HG03097 (cell line): ENCODE results near the gene POLR3C.
"Not testable (repeated sequence)": the region's sequence is repeated elsewhere in the genome, so short reads cannot be mapped to it uniquely, and the experiment has no call there.

ENCODE experiments used
- ATAC-seq: cut with Tn5 transposase; IDR thresholded peaks from one replicate; pipeline ENCODE4 v1.9.1; 2021; ENCODE audit not compliant: unreplicated experiment, low FRiP score

The POLR3C gene

GRCh38 chr1:145812977-145813810, 10.8 kb upstream of the POLR3C start:
- not testable (repeated sequence) for ATAC-seq

DNA sequence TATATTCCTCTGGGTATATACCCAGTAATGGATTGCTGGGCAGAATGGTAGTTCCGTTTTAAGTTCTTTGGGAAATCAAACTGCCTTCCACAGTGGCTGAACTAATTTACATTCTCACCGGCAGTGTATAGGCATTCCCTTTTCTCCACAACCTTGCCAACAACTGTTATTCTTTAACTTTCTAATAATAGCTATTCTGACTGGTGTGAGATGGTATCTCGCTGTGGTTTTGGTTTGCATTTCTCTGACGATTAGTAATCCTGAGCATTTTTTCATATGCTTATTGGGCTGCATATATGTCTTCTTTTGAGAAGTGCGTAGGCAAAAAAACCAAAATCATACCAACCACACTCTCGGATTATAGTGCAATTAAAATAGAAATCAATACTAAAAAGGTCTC, 5.9 kb upstream of the POLR3C start:
- not testable (repeated sequence) for ATAC-seq

DNA sequence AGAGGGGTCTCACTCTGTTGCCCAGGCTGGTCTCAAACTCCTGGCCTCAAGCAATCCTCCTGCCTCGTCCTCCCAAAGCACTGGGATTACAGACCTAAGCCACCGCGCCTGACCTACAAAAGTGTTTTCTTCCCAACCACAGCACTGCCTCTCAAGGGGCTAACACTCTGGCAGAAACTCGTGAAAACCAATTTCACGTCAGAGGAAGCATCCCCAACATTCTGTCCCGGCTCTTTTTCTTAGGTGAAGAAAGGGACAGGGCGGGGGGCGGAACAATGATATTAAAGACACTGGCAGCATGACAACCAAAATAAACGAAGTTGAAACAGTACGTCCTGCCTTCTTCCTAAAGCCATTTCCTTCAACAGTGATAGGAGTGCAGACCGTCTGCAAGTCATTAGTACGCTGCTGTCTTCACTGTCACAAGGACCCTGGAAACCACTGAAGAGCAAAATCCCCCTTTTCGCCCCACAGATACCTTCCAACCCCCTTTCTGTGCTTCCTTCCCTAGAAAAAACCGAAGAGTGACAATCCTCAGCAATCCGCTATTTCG, 1.1 kb upstream of the POLR3C start:
- not testable (repeated sequence) for ATAC-seq

DNA sequence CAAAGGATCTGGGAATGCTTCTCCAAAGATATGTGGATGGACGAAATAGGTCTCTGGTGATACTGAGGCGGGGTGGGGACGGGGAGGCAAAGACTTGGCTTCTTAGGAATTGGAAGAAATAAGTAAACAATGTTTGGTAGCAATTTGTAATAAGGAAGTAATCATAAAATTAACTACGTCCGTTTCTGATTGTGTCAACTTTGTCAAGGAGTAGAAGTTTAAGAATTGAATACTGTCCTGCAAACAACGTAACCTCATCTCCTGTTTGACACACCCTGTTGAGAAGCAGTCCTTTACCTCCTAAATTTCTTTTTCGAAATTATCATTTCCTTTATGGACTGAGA, 471 bp downstream of the POLR3C start:
- ATAC-seq, result no peak

GRCh38 chr1:145826030-145826429, 2.0 kb downstream of the POLR3C start:
- ATAC-seq, result no peak

DNA sequence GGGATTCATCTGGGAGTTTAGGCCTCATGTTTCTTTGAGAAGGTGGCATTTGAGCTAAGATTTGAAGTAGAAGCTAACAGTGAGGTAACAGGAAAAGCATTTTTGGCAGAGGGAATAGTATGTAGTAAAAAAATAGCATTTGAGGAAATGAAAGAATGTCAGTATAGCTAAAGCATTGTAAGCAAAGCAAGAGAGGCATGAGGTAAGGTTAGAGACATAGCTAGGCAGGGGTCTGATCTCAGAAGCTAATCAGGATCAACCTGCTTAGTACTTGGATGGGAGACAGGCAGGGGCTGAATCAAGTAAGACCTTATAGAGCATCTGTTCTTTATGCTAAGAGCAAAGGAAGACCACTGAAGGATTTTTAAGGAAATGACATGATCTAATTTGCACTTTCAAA, 4.0 kb downstream of the POLR3C start:
- no peak for ATAC-seq

GRCh38 chr1:145828367-145829026, 4.5 kb downstream of the POLR3C start:
- no peak for ATAC-seq

DNA sequence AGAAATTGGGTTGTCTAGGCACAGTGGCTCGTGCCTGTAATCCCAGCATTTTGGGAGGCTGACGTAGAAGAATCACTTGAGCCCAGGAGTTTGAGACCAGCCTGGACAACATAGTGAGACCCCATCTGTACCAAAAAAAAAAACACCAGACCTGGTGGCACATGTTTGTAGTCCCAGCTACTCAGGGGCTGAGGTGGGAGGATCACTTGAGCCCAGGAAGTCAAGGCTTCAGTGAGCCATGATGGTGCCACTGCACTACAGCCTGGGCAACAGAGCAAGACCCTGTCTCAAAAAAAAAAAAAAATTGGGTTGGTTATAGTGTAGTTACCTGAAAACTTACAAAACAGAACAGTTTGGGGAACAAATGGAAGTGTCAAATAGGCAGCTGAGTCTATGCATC, 6.8 kb downstream of the POLR3C start:
- not testable (repeated sequence) for ATAC-seq

DNA sequence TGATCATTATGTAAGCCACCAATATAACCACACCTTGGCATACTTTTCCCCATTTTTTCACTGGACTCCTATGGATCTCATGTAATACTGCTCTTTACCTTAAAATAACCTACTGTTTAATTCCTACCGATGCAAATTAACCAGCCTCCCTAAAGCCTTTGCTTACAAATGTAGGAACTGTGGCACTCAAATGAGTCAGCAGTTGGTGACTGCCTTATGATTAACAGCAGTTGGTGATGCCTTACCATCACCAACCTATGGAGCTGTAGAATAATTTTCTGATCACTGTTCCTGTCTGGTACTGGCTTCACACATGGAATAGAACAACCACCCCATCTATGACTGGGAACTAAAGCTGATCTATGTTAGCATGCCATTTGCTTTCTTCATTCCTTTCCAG, 13.7 kb downstream of the POLR3C start:
- no peak for ATAC-seq

GRCh38 chr1:145843031-145843430, 19.0 kb downstream of the POLR3C start:
- no peak for ATAC-seq

DNA sequence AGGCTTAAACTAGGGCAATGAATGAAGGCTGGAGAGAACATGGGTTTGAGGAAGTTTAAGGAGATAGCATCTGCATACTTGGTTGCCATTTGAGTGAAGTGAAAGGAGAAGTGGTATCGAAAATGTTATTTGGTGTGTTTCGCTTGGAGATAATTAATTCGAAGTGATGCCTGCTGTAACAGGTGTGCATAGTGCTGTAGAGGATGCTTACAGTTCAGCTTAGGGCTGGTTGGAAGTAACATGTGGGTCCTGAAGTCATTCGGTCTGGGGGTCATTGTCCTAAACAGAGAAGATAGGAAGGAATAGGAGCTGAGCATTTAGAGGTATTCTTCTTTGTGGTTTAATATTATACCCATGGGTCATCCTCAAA, 21.1 kb downstream of the POLR3C start:
- peak; percentile 71 for ATAC-seq

- peak; percentile 59 for ATAC-seq
Observed at GRCh38 chr1:145845514-145846161, 21.6 kb downstream of the POLR3C start, which contains the start of gene NUDT17. NUDT17 (plus strand) TSS chr1:145845630; CDS start chr1:145845641, 11 bp downstream.

- no peak for ATAC-seq
Observed at GRCh38 chr1:145846201-145846612, 22.2 kb downstream of the POLR3C start.

DNA sequence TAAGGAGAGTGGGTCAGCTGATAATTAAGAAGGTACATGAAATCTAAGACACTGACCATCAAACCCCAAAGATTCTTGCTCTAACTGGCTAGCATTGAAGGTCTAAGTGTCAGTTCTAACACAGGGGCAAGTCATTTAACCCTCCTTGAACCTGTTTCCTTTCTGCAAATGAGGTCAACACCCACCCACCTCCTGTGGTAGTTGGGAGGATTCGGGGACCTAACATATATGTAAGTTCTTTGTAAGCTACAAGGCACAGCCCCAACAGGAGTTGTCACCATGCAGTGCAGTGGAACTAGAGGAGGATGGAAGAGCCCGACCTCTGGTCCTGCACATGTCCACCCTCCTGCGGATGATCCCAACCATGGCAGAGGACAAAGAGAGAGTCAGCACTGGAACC, 23.8 kb downstream of the POLR3C start:
- no peak for ATAC-seq

GRCh38 chr1:145849356-145850160, 25.6 kb downstream of the POLR3C start:
- no peak for ATAC-seq

GRCh38 chr1:145855426-145855948, 31.5 kb downstream of the POLR3C start:
- ATAC-seq, result no peak

- no peak for ATAC-seq
Observed at GRCh38 chr1:145857170-145857569, 33.2 kb downstream of the POLR3C start.

DNA sequence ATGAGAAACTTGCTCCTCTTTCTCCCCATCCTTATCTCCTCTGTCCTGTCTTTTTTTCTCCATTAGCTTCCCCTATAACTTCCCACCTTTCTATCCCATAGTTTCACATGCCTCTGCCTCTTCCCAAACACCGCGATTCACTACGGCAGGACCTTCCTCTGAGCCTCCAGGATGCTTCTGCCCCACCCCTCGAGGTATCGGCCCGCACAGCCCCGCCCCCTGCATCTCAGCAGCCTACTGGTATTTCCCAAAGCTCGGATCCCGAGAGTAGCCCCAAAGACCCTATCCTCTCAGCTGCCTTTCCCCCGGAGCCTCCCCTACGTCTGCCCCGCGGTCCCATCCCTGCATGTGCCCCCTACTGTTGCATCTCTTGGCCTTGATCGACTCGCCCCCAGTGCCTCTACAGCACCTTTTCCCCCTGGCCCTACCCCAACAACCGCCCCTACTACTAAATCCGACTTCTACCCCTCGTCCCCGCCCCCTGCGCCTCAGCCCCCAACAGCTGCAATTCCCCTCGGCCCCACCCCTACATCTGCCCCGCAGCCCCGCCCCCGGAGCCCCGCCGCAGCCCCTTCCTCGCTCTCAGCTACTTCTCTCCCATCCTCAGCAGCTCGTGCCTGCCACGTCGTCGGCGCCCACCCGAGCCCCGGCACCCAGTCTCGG, 34.4 kb downstream of the POLR3C start:
- no peak for ATAC-seq

GRCh38 chr1:145858901-145859490, 35.0 kb downstream of the POLR3C start, which contains the start of gene PIAS3:
PIAS3 (minus strand) TSS chr1:145859081; CDS start chr1:145858990, 91 bp downstream.
- ATAC-seq, result peak; percentile 82
